Retinal pigment epithelial cell (primary cell): Measurements from ENCODE around the gene POU2AF1.

Experiments
- DNase-seq: peaks from one replicate; pipeline ENCODE4 v3.0.0-alpha.2; 2010; ENCODE audit warnings: low read depth
- H3K4me3 ChIP-seq: 2 replicates; pipeline ENCODE4 v1.5.1; 2011; ENCODE audit warnings: mild to moderate bottlenecking, low read length, control low read depth, moderate library complexity
- CTCF ChIP-seq: conservative IDR thresholded peaks from 2 replicates; pipeline ENCODE4 v1.5.1; 2011; ENCODE audit warnings: low read depth, low read length, control low read depth, inconsistent platforms

Gene POU2AF1

DNA sequence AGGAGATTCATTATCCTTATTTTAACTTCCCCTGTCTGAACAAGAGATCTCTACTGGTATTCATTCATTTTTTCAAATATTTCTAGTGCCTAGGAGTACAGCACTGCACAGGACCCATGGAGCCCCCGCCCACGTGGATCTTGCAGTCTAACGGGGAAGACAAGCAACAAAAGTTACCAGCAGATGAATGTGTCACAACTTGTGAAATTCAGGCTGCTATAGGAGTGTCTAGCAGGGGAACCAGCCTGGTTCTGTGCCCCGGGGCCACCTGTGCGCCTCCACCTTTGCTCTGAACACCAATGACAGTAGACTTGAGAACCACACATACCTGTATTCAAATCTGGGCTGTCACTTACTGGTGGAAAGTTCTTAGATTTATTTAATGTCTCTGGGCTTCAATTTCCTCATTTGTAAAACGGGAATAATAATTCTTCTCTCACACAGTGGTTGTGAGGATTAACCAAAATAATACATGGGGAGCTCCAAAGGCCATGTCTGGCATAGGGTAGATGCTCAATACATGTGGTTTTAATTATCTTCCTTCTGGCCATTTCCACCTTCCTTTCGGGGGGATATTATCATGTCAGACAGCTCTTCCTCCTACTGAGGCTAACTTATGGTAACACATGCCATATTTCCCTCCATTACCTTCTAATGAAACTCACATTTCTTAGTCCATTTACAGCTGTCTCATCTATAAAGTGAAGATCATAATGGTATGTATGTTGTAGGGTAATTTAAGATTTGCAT, 17.8 kb downstream of the POU2AF1 start:
- no peak for DNase-seq
- TF ChIP-seq CTCF = no peak
- H3K4me3 ChIP-seq = no peak overlapping the region

GRCh38 chr11:111360150-111361043, 18.7 kb downstream of the POU2AF1 start:
- no peak for DNase-seq
- no peak for TF ChIP-seq CTCF
- no peak overlapping the region for H3K4me3 ChIP-seq

DNA sequence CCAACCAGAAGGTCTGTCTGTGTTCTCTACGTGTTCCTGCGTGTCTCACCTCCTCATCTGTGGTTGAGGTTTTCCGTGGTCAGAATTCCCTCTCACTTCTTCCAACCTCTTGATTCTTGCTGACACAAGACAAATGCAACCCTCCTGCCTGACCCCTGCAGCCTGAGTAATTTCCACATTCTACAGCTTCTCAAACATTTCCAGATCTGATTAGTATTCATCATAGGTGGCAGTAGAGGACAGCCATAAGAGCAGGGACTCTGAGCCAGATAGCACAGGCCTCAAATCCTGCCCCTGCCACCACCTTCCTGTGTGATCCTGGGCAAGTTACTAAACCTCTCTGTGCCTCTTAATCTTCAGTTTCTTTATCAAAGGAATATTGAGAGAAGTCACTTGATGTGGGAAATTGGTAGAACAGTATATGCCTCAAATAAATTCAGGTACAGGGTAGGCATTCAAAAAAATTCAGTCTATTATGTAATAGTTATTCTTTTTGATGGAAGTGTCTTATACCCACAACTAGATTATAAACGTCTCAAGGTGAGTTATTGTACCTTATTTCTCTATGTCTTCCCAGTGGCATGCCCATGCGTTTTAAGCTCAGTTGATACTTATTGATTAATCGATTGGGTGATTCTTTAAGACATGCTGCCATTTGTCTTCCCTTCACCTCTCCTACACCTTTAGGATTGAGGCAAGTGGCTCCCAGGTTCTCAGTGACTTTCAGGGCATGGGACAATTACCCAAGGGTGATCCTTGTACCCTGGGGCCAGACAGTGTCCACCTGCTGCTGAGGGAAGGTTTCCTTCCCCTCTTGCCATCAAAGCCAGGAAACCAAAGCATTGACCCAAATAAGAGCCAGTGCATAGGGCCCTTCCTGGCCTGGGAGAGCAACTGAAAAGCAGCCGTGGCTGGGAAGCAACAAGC, 19.6 kb downstream of the POU2AF1 start:
- DNase-seq = no peak
- no peak overlapping the region for H3K4me3 ChIP-seq
- TF ChIP-seq CTCF = no peak

DNA sequence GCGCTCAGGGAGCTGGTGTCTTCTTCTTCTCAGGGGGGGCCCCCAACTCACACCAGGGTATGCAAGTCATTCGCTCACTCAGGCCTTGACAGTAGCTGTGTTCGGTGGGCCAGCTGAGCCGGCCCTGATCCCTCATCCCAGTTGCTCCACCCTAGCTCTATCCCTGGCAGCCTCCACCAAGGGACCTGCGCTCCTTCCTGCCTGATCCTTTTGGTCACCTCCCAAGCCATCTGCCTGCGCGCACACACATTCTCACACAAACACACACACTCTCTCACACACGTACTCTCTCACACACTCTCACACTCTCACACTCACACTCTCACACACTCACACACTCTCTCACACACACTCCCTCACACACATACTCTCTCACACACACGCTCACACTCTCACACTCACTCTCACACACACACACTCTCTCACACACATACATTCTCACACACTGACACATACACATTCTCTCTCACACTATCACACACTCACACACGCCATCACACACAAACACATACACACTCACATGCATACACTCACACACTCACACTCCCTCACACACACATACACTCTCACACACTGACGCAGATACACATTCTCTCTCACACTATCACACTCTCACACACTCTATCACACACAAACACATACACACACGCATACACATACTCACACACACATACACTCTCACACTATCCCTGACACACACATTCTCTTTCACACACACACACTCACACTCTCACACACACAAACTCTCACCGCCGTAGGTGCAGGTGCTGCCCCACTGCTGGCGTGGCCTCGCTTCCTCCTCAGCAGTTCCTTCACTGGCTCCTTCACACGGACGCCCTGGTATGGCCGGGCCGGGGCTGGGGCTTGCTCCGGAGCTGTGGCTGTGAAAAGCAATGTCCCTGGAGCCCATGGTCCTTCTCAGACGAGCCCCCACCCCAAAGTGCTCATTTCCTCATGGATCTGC, 20.8 kb downstream of the POU2AF1 start:
- no peak overlapping the region for H3K4me3 ChIP-seq
- no peak for DNase-seq
- no peak for TF ChIP-seq CTCF

DNA sequence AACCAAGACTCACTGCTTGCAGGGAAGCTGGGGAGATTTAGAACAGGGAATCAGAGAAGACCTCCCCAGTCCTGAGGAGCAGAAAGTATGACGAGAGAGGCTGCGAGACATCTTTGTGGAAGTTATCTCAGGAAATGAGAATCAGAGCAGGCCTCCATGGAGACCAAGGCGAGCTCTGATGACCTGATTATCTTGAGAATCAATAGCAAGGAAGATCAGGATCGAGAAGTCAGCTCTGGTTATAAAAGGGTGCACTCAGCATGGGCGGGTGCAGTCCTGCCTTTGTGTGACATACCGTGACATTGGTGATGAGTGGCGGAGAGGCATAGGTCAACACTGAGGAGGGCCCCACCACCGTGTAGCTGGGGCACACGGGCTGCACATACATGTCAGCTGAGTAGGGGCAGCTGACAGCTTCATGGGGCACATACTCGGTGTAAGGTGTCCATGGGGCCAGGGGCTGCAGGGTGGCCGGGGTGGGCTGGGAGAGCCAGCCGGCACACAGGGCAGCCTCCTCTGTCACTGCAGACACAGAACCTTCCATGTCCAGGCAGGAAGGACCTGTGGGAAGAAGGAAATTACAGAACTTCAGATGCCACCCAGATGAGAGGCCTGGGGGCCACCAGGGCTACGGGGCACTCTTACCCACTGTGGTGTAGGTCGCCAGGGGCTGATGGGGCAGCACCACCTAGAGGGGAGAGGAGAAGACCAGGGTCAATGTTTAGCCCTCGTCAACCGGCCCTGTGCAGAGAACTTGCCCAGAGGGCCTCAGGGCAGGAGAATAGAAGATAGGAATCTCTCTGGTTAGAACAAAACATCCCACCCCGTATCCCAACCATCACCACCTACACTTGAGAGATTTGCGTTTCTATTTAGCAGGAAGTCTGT, 21.7 kb downstream of the POU2AF1 start:
- TF ChIP-seq CTCF = no peak
- H3K4me3 ChIP-seq = no peak overlapping the region
- no peak for DNase-seq
